Uterus (tissue), 4 donors: ENCODE measurements around the gene SCGB3A1. TPM values are rescaled to one million over a fixed set of nuclear protein-coding genes. Genes with fewer than 3 reads are reported as not detected.

Experiments used
- DNase-seq, 2 donors: peaks; one replicate each; pipeline ENCODE4 v3.0.0-alpha.2; 2019 to 2020
- H3K27ac ChIP-seq, 2 donors: fragments of 200-600 bp; sonication (generic); 1 replicate in 1 of 2; 2 replicates in 1 of 2; pipeline ENCODE4 v1.5.1; 2016 to 2018
- H3K27me3 ChIP-seq, 2 donors: fragments of 200-600 bp; sonication (generic); one replicate each; pipeline ENCODE4 v1.5.1; 2018 to 2019; ENCODE audit warnings: control low read depth in 1 of 2
- H3K36me3 ChIP-seq, 2 donors: fragments of 200-600 bp; sonication (generic); one replicate each; pipeline ENCODE4 v1.5.1; 2019; ENCODE audit warnings: control low read depth in 1 of 2
- H3K4me1 ChIP-seq, 2 donors: fragments of 200-600 bp; sonication (generic); one replicate each; pipeline ENCODE4 v1.5.1; 2018 to 2019; ENCODE audit warnings: control low read depth in 1 of 2
- H3K4me3 ChIP-seq, 2 donors: fragments of 200-600 bp; sonication (generic); 1 replicate in 1 of 2; 2 replicates in 1 of 2; pipeline ENCODE4 v1.5.1; 2018 to 2019; ENCODE audit warnings: mild to moderate bottlenecking in 1 of 2
- H3K9me3 ChIP-seq, 2 donors: fragments of 200-600 bp; sonication (generic); one replicate each; pipeline ENCODE4 v1.5.1; 2019; ENCODE audit warnings: control low read depth in 1 of 2
- POLR2A ChIP-seq, 2 donors: fragments of 450-650 bp; IDR thresholded peaks; one replicate each; pipeline ENCODE4 v1.6.1; 2016; ENCODE audit warnings: antibody characterized with exemption in 2 of 2, mild to moderate bottlenecking in 1 of 2, moderate library complexity in 1 of 2
- intact Hi-C: fragments of 100-400 bp; cut with DNase I; formaldehyde crosslinking; loops from one replicate; pipeline ENCODE4 v1.15.1; 2023; ENCODE audit warnings: low total_unique reads
- total RNA-seq, 4 donors: library from RNA; depleted of rRNA in 3 of 4; stranded (reverse); fragments of >200 nt in 3 of 4; gene quantifications; one replicate each; pipeline versions ENCODE4 v1.1.0 to v1.2.4, GENCODE V29; 2014 to 2023
- TF ChIP-seq, protein P1 (sequence below), 4 experiments: fragments of 200-600 bp in 2 of 4; fragments of 450-650 bp in 2 of 4; sonication (generic) in 2 of 4; IDR thresholded peaks; one replicate each; pipeline ENCODE4 v1.5.1; 2016 to 2019; ENCODE audit warnings: antibody characterized with exemption in 4 of 4, mild to moderate bottlenecking in 2 of 4, moderate library complexity in 1 of 4
- donor health status: DM: yes; HTN: yes; CAD: no.

Gene SCGB3A1
- total RNA-seq, 4 donors from 2014 or later = 0.98 TPM; not detected in 3

GRCh38 chr5:180632768-180633167 is 41.5 kb upstream of the SCGB3A1 start:
- no peaks in the 10 kb centered on the region for H3K4me1 ChIP-seq
- TF ChIP-seq POLR2A (IDR thresholded peaks at IDR 0.05) = no peak
- TF ChIP-seq, protein P1, sequence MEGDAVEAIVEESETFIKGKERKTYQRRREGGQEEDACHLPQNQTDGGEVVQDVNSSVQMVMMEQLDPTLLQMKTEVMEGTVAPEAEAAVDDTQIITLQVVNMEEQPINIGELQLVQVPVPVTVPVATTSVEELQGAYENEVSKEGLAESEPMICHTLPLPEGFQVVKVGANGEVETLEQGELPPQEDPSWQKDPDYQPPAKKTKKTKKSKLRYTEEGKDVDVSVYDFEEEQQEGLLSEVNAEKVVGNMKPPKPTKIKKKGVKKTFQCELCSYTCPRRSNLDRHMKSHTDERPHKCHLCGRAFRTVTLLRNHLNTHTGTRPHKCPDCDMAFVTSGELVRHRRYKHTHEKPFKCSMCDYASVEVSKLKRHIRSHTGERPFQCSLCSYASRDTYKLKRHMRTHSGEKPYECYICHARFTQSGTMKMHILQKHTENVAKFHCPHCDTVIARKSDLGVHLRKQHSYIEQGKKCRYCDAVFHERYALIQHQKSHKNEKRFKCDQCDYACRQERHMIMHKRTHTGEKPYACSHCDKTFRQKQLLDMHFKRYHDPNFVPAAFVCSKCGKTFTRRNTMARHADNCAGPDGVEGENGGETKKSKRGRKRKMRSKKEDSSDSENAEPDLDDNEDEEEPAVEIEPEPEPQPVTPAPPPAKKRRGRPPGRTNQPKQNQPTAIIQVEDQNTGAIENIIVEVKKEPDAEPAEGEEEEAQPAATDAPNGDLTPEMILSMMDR (IDR thresholded peaks at IDR 0.05) = no peak
- DNase-seq = no peak
- no peak overlapping the region for H3K4me3 ChIP-seq
- intact Hi-C loops = no loop called here
- no peaks in the 10 kb centered on the region for H3K36me3 ChIP-seq
- no peaks in the 10 kb centered on the region for H3K9me3 ChIP-seq
- H3K27ac ChIP-seq = no peak overlapping the region
- H3K27me3 ChIP-seq = no peaks in the 10 kb centered on the region

DNA sequence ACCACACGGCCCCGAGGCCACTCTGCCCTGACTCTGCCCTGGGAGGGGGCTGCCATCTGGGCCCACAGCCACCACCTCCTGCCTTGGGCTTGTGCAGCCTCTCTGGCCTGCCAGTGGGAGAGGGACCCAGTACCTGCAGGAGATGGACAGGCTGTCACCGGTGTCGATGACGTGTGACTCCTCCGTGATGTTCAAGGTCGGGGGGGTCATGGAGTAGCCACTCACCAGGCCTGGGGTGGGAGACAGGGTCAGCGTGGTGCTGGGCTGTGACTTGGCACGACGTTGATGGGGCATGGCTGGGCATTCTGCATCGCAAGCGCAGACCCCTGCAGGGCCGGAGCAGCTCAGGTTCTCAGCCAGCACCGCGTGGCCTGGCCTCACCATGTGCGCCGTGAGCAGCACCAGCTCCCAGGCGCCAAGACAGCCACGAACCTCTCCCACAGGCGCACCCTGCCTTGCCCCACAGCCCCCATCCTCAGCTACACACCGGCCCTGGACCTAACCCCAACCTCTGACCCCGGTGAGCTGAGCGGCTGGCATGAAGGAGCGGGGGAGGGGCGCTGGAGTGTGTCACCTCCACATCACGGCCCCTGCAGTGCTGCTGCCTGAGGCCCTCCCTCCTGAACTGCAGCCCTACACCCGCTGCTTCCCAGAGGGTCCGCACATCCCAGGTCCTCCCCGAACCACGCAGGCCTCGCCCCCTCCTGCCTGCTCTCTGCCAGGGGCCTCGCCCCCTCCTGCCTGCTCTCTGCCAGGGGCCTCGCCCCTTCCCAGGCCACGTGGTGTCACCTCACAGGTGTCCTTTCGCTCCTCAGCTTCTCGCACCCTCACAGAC is 40.5 kb upstream of the SCGB3A1 start:
- no peak for DNase-seq

GRCh38 chr5:180630426-180630825 is 39.1 kb upstream of the SCGB3A1 start:
- no peak for TF ChIP-seq POLR2A (IDR thresholded peaks at IDR 0.05)
- TF ChIP-seq, protein P1 (IDR thresholded peaks at IDR 0.05) = no peak
- Histone ChIP-seq H3K27ac (no peak overlapping the region), H3K27me3 (no peaks in the 10 kb centered on the region), H3K9me3 (no peaks in the 10 kb centered on the region), H3K4me3 (no peak overlapping the region), H3K36me3 (no peaks in the 10 kb centered on the region), H3K4me1 (no peaks in the 10 kb centered on the region)
- intact Hi-C loops = no loop called here
- DNase-seq = no peak

More for the DNA sequence above, 40.5 kb upstream of the SCGB3A1 start:
- no peak overlapping the region for H3K27ac ChIP-seq
- no peaks in the 10 kb centered on the region for H3K9me3 ChIP-seq
- H3K4me1 ChIP-seq = no peaks in the 10 kb centered on the region
- H3K36me3 ChIP-seq = no peaks in the 10 kb centered on the region
- H3K4me3 ChIP-seq = no peak overlapping the region
- H3K27me3 ChIP-seq = no peaks in the 10 kb centered on the region
- TF ChIP-seq POLR2A (IDR thresholded peaks at IDR 0.05) = no peak
- TF ChIP-seq, protein P1 (IDR thresholded peaks at IDR 0.05) = no peak
- intact Hi-C loops = no loop called here

- DNase-seq = no peak
- no peak overlapping the region for H3K27ac ChIP-seq
- H3K27me3 ChIP-seq = no peaks in the 10 kb centered on the region
- intact Hi-C loops = no loop called here
- H3K9me3 ChIP-seq = no peaks in the 10 kb centered on the region
- H3K4me3 ChIP-seq = no peak overlapping the region
- no peaks in the 10 kb centered on the region for H3K4me1 ChIP-seq
- H3K36me3 ChIP-seq = no peaks in the 10 kb centered on the region
- TF ChIP-seq POLR2A (IDR thresholded peaks at IDR 0.05) = no peak
- TF ChIP-seq, protein P1 (IDR thresholded peaks at IDR 0.05) = no peak
Measured at GRCh38 chr5:180629831-180630382, 38.6 kb upstream of the SCGB3A1 start.
